ENCODE measurements around the gene KLF6. TPM values are rescaled to one million over a fixed set of nuclear protein-coding genes. Genes with fewer than 3 reads are reported as not detected.

Gene KLF6
- total and polyA plus RNA-seq, 9 of the 15 experiments (the other 6 are each of a cell fraction or from before 2014, with no cell fraction given), result 3.2 to 23.9 (median 8.0) TPM

- TF ChIP-seq, protein P1, sequence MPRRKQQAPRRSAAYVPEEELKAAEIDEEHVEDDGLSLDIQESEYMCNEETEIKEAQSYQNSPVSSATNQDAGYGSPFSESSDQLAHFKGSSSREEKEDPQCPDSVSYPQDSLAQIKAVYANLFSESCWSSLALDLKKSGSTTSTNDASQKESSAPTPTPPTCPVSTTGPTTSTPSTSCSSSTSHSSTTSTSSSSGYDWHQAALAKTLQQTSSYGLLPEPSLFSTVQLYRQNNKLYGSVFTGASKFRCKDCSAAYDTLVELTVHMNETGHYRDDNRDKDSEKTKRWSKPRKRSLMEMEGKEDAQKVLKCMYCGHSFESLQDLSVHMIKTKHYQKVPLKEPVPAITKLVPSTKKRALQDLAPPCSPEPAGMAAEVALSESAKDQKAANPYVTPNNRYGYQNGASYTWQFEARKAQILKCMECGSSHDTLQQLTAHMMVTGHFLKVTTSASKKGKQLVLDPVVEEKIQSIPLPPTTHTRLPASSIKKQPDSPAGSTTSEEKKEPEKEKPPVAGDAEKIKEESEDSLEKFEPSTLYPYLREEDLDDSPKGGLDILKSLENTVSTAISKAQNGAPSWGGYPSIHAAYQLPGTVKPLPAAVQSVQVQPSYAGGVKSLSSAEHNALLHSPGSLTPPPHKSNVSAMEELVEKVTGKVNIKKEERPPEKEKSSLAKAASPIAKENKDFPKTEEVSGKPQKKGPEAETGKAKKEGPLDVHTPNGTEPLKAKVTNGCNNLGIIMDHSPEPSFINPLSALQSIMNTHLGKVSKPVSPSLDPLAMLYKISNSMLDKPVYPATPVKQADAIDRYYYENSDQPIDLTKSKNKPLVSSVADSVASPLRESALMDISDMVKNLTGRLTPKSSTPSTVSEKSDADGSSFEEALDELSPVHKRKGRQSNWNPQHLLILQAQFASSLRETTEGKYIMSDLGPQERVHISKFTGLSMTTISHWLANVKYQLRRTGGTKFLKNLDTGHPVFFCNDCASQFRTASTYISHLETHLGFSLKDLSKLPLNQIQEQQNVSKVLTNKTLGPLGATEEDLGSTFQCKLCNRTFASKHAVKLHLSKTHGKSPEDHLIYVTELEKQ (CRISPR knock-in tag; IDR thresholded peaks at IDR 0.05), result no peak
- TF ChIP-seq, protein P2, sequence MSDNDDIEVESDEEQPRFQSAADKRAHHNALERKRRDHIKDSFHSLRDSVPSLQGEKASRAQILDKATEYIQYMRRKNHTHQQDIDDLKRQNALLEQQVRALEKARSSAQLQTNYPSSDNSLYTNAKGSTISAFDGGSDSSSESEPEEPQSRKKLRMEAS (CRISPR knock-in tag; IDR thresholded peaks at IDR 0.05), result 0 out of 2 replicates have a peak, but pooled peaks have one; percentile 22
- TF ChIP-seq NFE2 (IDR thresholded peaks at IDR 0.05; ENCODE audit: low read depth) (peak; percentile 17; the same call in 1 of the 2 replicates), HDAC8 (tag; IDR thresholded peaks at IDR 0.05) (no peak), ZNF77 (CRISPR knock-in tag; IDR thresholded peaks at IDR 0.05) (no peak), TAF1 (IDR thresholded peaks at IDR 0.05; ENCODE audit: control insufficient read depth, extremely low read depth, insufficient read depth, low read length, severe bottlenecking) (no peak), MYBL2 (IDR thresholded peaks at IDR 0.05; ENCODE audit: low read depth) (no peak), MYBL2 (CRISPR knock-in tag; IDR thresholded peaks at IDR 0.05; ENCODE audit: borderline replicate concordance) (no peak), PTRF (tag; IDR thresholded peaks at IDR 0.05) (peak; percentile 20; the same call in 1 of the 2 replicates), THRAP3 (IDR thresholded peaks at IDR 0.05; ENCODE audit: borderline replicate concordance) (no peak), KAT7 (CRISPR knock-in tag; IDR thresholded peaks at IDR 0.05; ENCODE audit: borderline replicate concordance) (no peak), POLR3G (IDR thresholded peaks at IDR 0.05; ENCODE audit: extremely low read depth, insufficient read length, insufficient replicate concordance) (no peak), RAD51 (IDR thresholded peaks at IDR 0.05; ENCODE audit: borderline replicate concordance, low read depth) (peak; percentile 76), KLF16 (IDR thresholded peaks at IDR 0.05) (no peak), ETV1 (tag; conservative IDR thresholded peaks at IDR 0.05; ENCODE audit: low read depth) (peak; percentile 21; the same call in 1 of the 2 replicates), MBD2 (IDR thresholded peaks at IDR 0.05; ENCODE audit: borderline replicate concordance, low read depth) (no peak), CREB1 (IDR thresholded peaks at IDR 0.05) (0 out of 2 replicates have a peak, but pooled peaks have one; percentile 3), CREB1 (CRISPR knock-in tag; IDR thresholded peaks at IDR 0.05) (no peak), CBFA2T2 (conservative IDR thresholded peaks at IDR 0.05) (no peak), TARDBP (IDR thresholded peaks at IDR 0.05) (no peak), C11orf30 (IDR thresholded peaks at IDR 0.05; ENCODE audit: low read depth) (no peak; the same call in 1 of the 2 replicates)
- TF ChIP-seq, protein P3, sequence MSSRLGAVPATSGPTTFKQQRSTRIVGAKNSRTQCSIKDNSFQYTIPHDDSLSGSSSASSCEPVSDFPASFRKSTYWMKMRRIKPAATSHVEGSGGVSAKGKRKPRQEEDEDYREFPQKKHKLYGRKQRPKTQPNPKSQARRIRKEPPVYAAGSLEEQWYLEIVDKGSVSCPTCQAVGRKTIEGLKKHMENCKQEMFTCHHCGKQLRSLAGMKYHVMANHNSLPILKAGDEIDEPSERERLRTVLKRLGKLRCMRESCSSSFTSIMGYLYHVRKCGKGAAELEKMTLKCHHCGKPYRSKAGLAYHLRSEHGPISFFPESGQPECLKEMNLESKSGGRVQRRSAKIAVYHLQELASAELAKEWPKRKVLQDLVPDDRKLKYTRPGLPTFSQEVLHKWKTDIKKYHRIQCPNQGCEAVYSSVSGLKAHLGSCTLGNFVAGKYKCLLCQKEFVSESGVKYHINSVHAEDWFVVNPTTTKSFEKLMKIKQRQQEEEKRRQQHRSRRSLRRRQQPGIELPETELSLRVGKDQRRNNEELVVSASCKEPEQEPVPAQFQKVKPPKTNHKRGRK (tag; IDR thresholded peaks at IDR 0.05), result no peak
- TF ChIP-seq, protein P4, sequence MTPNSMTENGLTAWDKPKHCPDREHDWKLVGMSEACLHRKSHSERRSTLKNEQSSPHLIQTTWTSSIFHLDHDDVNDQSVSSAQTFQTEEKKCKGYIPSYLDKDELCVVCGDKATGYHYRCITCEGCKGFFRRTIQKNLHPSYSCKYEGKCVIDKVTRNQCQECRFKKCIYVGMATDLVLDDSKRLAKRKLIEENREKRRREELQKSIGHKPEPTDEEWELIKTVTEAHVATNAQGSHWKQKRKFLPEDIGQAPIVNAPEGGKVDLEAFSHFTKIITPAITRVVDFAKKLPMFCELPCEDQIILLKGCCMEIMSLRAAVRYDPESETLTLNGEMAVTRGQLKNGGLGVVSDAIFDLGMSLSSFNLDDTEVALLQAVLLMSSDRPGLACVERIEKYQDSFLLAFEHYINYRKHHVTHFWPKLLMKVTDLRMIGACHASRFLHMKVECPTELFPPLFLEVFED (CRISPR knock-in tag; conservative IDR thresholded peaks at IDR 0.05), result no peak
These were observed 43.6 kb upstream of the KLF6 start (continued) for GRCh38 chr10:3828404-3829155.

Measured in K562 (cell line).